GM19240 (cell line): ENCODE data around the gene SCRT2.

Experiments
- DNase-seq: peaks from one replicate; pipeline ENCODE4 v3.0.0; 2011; ENCODE audit warnings: low spot score; ENCODE audit not compliant: insufficient read length

The SCRT2 gene

GRCh38 chr20:634148-634925 lies 41.3 kb downstream of the SCRT2 start:
- DNase-seq, result no peak

DNA sequence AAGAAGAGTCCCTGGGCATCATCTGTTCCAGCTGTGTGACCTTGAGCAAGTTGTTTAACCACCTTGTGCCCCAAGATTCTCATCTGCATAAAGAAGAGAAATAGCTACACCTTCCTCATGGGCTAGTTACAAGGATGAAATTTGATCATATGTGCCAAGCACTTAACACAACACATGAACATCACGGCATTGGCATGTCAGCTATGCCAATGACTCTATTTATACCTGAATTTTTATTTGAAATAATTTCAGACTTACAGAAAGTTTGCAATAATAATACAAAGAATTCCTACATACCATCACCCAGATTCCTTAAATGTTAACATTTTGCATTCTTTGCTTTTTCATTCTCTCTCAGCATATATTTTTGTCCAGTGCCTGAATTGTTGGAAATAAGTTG lies 44.5 kb downstream of the SCRT2 start:
- no peak for DNase-seq

DNA sequence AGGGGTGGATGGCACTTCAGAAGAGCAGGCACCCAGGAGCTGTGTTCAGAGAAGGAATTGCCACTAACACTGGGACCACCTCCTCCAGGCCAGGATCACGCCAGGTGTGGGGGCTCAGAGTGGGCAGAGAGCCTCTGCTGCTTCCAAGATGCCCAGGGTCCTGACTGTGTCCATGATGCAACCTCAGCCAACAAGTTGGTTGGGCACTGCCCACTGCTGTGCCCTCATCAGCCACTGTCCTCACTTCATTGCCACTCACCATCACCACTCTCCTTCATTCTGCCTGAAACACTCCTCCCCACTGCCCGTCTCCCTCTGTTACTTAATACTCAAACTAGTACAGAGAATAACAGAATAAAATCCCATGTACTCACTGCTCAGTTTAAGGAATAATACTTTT lies 49.0 kb downstream of the SCRT2 start:
- DNase-seq, result no peak

DNA sequence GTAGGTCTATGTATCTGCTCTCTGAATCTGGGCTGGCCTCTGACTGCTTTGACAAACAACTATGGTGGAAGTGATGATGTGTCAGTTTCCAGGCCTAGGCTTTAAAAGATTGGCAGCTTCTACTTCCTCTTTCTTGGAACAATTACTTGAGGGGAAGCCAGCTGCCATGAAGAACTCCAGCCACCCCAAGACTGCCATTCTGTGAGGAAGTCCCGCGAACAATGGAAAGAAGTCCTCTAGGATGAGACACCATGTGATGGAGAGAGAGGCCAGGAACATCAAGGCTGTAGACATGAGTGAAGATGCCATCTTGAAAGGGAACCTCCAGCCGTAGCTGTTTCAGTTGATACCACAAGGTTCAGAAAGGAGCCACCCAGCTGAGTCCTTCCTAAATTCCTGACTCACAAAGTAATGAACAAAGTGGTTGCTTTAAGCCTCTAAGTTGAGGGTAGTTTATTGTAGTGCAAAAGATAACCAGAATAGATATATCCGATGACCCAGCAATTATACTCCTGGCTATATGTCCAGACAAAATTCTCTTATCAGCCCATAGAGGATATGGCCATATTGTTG lies 50.2 kb downstream of the SCRT2 start:
- DNase-seq, result no peak

GRCh38 chr20:623704-624103 lies 51.9 kb downstream of the SCRT2 start:
- DNase-seq, result no peak

GRCh38 chr20:623021-623420 lies 52.6 kb downstream of the SCRT2 start:
- DNase-seq, result no peak

GRCh38 chr20:622161-622560 lies 53.4 kb downstream of the SCRT2 start:
- DNase-seq, result no peak

DNA sequence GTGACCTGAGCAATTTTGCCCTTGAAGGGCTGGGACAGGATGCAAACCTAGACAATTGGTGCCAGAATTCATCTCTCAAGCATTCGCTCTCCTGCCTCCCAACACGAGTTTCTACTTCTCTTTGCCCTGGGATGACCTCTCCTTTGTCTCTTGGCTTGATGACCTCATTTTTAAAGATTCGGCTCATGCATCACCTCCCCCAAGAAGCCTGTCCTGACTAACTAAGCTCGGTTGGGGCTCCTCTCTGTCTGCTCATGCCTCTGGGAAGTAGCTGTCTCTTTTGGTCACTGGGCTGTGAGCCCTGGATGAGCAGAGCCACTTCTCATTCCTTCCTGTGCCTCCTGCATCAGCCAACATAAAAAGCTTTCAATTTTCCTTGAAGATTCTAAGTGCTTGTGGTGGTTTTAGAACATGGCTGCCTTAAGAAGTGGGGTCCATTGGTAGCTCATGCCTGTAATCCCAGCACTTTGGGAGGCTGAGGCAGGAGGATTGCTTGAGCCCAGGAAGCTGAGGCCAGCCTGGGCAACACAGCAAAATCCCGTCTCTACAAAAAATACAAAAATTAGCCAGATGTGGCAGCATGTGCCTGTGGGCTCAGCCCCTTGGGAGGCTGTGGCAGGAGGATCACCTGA lies 54.4 kb downstream of the SCRT2 start:
- DNase-seq, result no peak

GRCh38 chr20:620246-620645 lies 55.4 kb downstream of the SCRT2 start:
- no peak for DNase-seq

DNA sequence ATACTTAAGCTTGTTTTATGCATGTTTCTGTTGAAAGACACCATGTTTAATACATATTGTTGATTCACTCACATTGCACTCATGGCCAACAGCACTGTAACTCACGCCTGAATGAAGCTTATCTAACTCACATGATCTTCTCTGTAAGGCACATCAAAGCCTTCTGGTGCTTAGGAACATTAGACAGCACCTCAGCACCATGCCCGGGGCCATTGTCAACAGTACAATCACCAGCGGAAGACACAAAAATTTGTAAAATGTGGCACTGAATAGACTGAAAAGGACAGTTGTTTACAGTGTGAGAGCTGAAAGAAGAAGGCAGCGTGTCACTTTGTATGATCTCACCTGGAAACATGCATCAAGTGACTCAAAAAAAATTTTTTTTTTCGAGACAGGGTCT lies 56.6 kb downstream of the SCRT2 start:
- no peak for DNase-seq

- no peak for DNase-seq
These were observed 57.5 kb downstream of the SCRT2 start for GRCh38 chr20:617934-618690.

GRCh38 chr20:615514-615913 lies 60.1 kb downstream of the SCRT2 start:
- no peak for DNase-seq

DNA sequence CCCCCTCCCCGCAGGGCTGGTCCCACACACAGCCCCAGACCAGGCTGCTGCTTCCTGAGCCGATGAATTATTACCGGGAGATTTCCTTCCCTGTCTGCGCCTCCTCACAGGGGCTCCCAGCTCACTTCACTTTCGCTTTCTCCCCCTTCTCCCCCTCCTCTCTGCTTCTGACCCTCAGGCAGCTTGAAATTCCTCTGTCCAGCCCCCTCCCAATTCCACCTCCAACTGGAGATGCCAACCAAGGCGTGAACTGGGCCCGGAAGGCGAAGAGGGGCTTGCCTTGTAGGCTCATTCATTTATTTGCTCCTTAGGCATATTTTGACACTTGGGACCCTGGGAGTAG lies 63.8 kb downstream of the SCRT2 start:
- no peak for DNase-seq
